ENCODE measurements around the gene AKR7A2.

DNA sequence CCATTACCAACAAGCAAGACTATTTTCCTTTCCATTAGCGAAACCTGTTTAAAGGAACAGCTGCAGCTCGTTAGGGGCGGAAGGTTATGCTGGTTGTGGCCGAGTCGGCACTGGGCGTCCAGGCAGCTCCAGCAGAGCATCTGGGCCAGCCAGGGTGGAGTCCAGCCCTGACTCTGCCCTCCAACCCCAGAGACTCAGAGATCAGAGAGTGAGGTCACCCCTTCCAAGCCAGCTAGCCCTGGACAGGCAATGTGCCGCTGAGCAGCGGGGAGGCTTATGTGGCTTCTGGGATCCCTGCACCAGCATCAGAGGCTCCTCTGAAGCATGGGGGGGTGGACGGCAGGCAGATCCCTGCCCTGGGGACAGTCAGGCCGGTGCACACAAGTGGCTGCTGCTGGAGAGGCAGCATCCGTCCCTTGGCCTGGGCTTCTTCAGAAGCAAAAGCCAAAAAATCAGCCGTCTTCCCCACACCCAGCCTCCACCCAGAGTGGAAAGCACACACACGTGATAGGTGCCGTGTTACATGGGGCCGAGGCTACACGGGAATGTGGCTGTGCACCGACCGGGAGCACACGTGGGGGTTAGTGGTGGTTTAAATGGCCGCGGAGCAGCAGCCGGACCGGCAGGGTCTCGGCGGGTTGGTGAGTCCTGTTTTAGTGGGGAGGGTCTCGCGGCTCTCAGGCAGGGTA is 30.3 kb upstream of the AKR7A2 start:
- TF ChIP-seq, protein P1, sequence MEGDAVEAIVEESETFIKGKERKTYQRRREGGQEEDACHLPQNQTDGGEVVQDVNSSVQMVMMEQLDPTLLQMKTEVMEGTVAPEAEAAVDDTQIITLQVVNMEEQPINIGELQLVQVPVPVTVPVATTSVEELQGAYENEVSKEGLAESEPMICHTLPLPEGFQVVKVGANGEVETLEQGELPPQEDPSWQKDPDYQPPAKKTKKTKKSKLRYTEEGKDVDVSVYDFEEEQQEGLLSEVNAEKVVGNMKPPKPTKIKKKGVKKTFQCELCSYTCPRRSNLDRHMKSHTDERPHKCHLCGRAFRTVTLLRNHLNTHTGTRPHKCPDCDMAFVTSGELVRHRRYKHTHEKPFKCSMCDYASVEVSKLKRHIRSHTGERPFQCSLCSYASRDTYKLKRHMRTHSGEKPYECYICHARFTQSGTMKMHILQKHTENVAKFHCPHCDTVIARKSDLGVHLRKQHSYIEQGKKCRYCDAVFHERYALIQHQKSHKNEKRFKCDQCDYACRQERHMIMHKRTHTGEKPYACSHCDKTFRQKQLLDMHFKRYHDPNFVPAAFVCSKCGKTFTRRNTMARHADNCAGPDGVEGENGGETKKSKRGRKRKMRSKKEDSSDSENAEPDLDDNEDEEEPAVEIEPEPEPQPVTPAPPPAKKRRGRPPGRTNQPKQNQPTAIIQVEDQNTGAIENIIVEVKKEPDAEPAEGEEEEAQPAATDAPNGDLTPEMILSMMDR (IDR thresholded peaks at IDR 0.05), result no peak
- no peak for TF ChIP-seq POLR2A (IDR thresholded peaks at IDR 0.05)
